Esophagus muscularis mucosa (tissue), 4 donors: ENCODE results near the gene BANK1. TPM values are rescaled to one million over a fixed set of nuclear protein-coding genes. Genes with fewer than 3 reads are reported as not detected.

Source experiments
- DNase-seq: peaks from one replicate; pipeline ENCODE4 v3.0.0-alpha.2; 2017; ENCODE audit errors: extremely low spot score
- H3K27ac ChIP-seq, 4 donors: fragments of 200-600 bp; sonication (generic); replicated peaks in 1 of 4; 1 replicate in 3 of 4; 2 replicates in 1 of 4; pipeline ENCODE4 v1.5.1; 2016 to 2019; ENCODE audit warnings: mild to moderate bottlenecking in 1 of 4
- H3K27me3 ChIP-seq, 4 donors: fragments of 200-600 bp; sonication (generic); one replicate each; pipeline versions ENCODE4 v1.5.1 to v1.6.0; 2016 to 2019
- H3K36me3 ChIP-seq, 4 donors: fragments of 200-600 bp; sonication (generic); one replicate each; pipeline ENCODE4 v1.5.1; 2016 to 2019
- H3K4me1 ChIP-seq, 4 donors: fragments of 200-600 bp; sonication (generic); one replicate each; pipeline ENCODE4 v1.5.1; 2016 to 2019
- H3K4me3 ChIP-seq, 4 donors: fragments of 200-600 bp; sonication (generic); 1 replicate in 2 of 4; 2 replicates in 2 of 4; pipeline ENCODE4 v1.5.1; 2016 to 2019; ENCODE audit warnings: mild to moderate bottlenecking in 4 of 4, moderate library complexity in 1 of 4
- H3K9me3 ChIP-seq, 4 donors: fragments of 200-600 bp; sonication (generic); 1 replicate in 3 of 4; 2 replicates in 1 of 4; pipeline ENCODE4 v1.5.1; 2016 to 2019
- EP300 ChIP-seq: sonication (generic); formaldehyde crosslinking; IDR thresholded peaks from one replicate; pipeline ENCODE4 v1.6.1; 2017; ENCODE audit warnings: antibody characterized with exemption
- POLR2A ChIP-seq: fragments of 450-650 bp; IDR thresholded peaks from one replicate; pipeline ENCODE4 v1.6.1; 2017; ENCODE audit warnings: antibody characterized with exemption, moderate library complexity, mild to moderate bottlenecking, low read depth
- POLR2AphosphoS5 ChIP-seq, 2 donors: sonication (generic); formaldehyde crosslinking; IDR thresholded peaks; one replicate each; pipeline ENCODE4 v1.6.1; 2017; ENCODE audit warnings: antibody characterized with exemption in 2 of 2
- WGBS: methylation state at CpG from one replicate; pipeline ENCODE4 v1.1.5; 2018; 5-methylcytosine and 5-hydroxymethylcytosine counted together
- intact Hi-C: fragments of 100-400 bp; cut with DNase I; formaldehyde crosslinking; loops from one replicate; pipeline ENCODE4 v1.15.1; 2023
- total RNA-seq, 4 donors: library from RNA; depleted of rRNA; stranded (reverse); fragments of >200 nt; gene quantifications; one replicate each; pipeline versions ENCODE4 v1.1.0 to v1.2.1, GENCODE V29; 2016
- TF ChIP-seq, protein P1 (sequence below), 3 experiments: fragments of 200-600 bp in 2 of 3; fragments of 450-650 bp in 1 of 3; sonication (generic) in 2 of 3; IDR thresholded peaks; one replicate each; pipeline ENCODE4 v1.5.1; 2017 to 2019; ENCODE audit warnings: antibody characterized with exemption in 3 of 3, mild to moderate bottlenecking in 2 of 3, moderate library complexity in 1 of 3

Gene BANK1
- total RNA-seq, 4 donors from 2014 or later: 0.45 to 2.7 (median 0.96) TPM

DNA sequence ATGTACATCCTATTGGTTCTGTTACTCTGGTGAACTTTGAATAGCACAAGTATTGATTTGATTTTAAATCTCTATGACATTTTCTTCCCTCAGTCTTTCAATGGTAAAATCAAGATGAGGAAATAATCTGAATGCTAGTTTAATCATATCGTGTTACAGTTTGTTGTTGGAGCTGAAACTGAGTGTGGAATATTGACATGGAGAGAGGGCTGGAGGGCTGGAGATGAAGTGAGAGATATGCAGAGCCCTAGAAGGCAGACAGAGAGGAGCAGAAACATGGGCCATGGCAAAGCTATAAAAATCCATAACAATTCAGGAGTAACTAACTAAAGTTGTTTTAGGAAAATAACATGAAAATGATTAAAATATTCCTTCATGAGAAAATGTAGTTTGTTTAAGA lies 141.1 kb downstream of the BANK1 start:
- 69% methylated on average over 1 of the region's 1 CpG for WGBS
- no peaks in the 10 kb centered on the region for H3K9me3 ChIP-seq
- H3K27me3 ChIP-seq: no peaks in the 10 kb centered on the region
- H3K36me3 ChIP-seq: no peaks in the 10 kb centered on the region
- no peaks in the 10 kb centered on the region for H3K4me1 ChIP-seq
- no peak overlapping the region for H3K27ac ChIP-seq
- intact Hi-C loops: no loop called here
- H3K4me3 ChIP-seq: no peak overlapping the region
- TF ChIP-seq, protein P1, sequence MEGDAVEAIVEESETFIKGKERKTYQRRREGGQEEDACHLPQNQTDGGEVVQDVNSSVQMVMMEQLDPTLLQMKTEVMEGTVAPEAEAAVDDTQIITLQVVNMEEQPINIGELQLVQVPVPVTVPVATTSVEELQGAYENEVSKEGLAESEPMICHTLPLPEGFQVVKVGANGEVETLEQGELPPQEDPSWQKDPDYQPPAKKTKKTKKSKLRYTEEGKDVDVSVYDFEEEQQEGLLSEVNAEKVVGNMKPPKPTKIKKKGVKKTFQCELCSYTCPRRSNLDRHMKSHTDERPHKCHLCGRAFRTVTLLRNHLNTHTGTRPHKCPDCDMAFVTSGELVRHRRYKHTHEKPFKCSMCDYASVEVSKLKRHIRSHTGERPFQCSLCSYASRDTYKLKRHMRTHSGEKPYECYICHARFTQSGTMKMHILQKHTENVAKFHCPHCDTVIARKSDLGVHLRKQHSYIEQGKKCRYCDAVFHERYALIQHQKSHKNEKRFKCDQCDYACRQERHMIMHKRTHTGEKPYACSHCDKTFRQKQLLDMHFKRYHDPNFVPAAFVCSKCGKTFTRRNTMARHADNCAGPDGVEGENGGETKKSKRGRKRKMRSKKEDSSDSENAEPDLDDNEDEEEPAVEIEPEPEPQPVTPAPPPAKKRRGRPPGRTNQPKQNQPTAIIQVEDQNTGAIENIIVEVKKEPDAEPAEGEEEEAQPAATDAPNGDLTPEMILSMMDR (IDR thresholded peaks at IDR 0.05): no peak
- TF ChIP-seq EP300: no peak
- TF ChIP-seq POLR2A: no peak
- no peak for TF ChIP-seq POLR2AphosphoS5 (IDR thresholded peaks at IDR 0.05)
- no peak for DNase-seq

GRCh38 chr4:101933855-101934254 lies 143.3 kb downstream of the BANK1 start:
- H3K9me3 ChIP-seq: no peaks in the 10 kb centered on the region
- intact Hi-C loops: no loop called here
- no peaks in the 10 kb centered on the region for H3K4me1 ChIP-seq
- no peak for TF ChIP-seq POLR2AphosphoS5 (IDR thresholded peaks at IDR 0.05)
- TF ChIP-seq EP300: no peak
- no peaks in the 10 kb centered on the region for H3K36me3 ChIP-seq
- no peak overlapping the region for H3K4me3 ChIP-seq
- no peak overlapping the region for H3K27ac ChIP-seq
- DNase-seq: no peak
- WGBS: 70% methylated on average over 3 of the region's 3 CpGs
- H3K27me3 ChIP-seq: no peaks in the 10 kb centered on the region

- TF ChIP-seq, protein P1 (IDR thresholded peaks at IDR 0.05): no peak
- no peak for TF ChIP-seq EP300
- no peak for TF ChIP-seq POLR2A
- no peak for TF ChIP-seq POLR2AphosphoS5 (IDR thresholded peaks at IDR 0.05)
- intact Hi-C loops: no loop called here
- no peaks in the 10 kb centered on the region for H3K36me3 ChIP-seq
- DNase-seq: no peak
- no peak overlapping the region for H3K27ac ChIP-seq
- H3K9me3 ChIP-seq: no peaks in the 10 kb centered on the region
- no peaks in the 10 kb centered on the region for H3K27me3 ChIP-seq
- H3K4me1 ChIP-seq: no peaks in the 10 kb centered on the region
- 76% methylated on average over 2 of the region's 2 CpGs for WGBS
- no peak overlapping the region for H3K4me3 ChIP-seq
Measured at GRCh38 chr4:101938836-101939235, 148.3 kb downstream of the BANK1 start.

DNA sequence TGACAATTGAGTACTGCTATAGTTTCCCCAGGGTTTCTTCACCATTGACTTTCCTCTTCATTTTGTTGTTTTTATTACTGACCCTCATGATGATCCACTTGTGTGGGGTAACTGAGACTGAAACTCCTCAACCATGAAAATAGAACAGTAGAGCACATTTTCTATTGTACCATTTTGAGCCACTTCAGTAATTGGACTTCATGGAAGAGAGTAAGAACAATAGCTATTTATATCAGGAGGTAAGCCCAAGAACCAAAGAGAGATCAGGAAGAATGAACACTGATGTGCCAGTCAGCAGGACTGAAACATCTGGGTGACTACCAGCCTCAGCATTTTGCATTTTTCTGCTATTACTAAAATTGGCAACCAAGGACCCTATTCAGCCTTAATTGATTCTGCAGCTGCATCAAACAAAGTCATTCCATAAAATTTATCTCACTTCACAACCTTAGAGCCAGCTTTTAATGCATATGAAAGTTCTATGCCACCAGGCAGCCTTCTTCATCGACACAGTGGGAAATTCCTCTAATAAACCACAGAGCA lies 151.4 kb downstream of the BANK1 start:
- H3K36me3 ChIP-seq: no peaks in the 10 kb centered on the region
- H3K4me1 ChIP-seq: no peaks in the 10 kb centered on the region
- no peaks in the 10 kb centered on the region for H3K9me3 ChIP-seq
- WGBS: 70% methylated on average over 1 of the region's 1 CpG
- H3K4me3 ChIP-seq: no peak overlapping the region
- intact Hi-C loops: no loop called here
- H3K27me3 ChIP-seq: no peaks in the 10 kb centered on the region
- no peak for DNase-seq
- no peak overlapping the region for H3K27ac ChIP-seq
- TF ChIP-seq, protein P1 (IDR thresholded peaks at IDR 0.05): no peak
- no peak for TF ChIP-seq POLR2A
- no peak for TF ChIP-seq EP300
- no peak for TF ChIP-seq POLR2AphosphoS5 (IDR thresholded peaks at IDR 0.05)

GRCh38 chr4:101942891-101943290 lies 152.4 kb downstream of the BANK1 start:
- no peaks in the 10 kb centered on the region for H3K36me3 ChIP-seq

More at GRCh38 chr4:101942891-101943290, 152.4 kb downstream of the BANK1 start:
- TF ChIP-seq, protein P1 (IDR thresholded peaks at IDR 0.05): no peak
- TF ChIP-seq POLR2A (no peak), EP300 (no peak)
- no peaks in the 10 kb centered on the region for H3K27me3 ChIP-seq
- intact Hi-C loops: no loop called here
- no peak overlapping the region for H3K27ac ChIP-seq
- no peaks in the 10 kb centered on the region for H3K9me3 ChIP-seq
- H3K4me3 ChIP-seq: no peak overlapping the region
- no peaks in the 10 kb centered on the region for H3K4me1 ChIP-seq
- DNase-seq: no peak
